Suprapubic skin (tissue), 4 donors: ENCODE measurements around the gene KLF13.

ENCODE experiments used
- CTCF ChIP-seq, 2 donors: fragments of 200-600 bp in 1 of 2; fragments of 450-650 bp in 1 of 2; sonication (generic) in 1 of 2; IDR thresholded peaks; one replicate each; pipeline ENCODE4 v1.5.1; 2016 to 2019; ENCODE audit warnings: antibody characterized with exemption in 2 of 2, mild to moderate bottlenecking in 1 of 2, moderate library complexity in 1 of 2
- EP300 ChIP-seq: sonication (generic); formaldehyde crosslinking; IDR thresholded peaks from one replicate; pipeline ENCODE4 v1.6.1; 2017; ENCODE audit warnings: antibody characterized with exemption
- POLR2A ChIP-seq, 2 donors: fragments of 450-650 bp; IDR thresholded peaks; one replicate each; pipeline ENCODE4 v1.6.1; 2017; ENCODE audit warnings: antibody characterized with exemption in 2 of 2, mild to moderate bottlenecking in 2 of 2, moderate library complexity in 2 of 2
- POLR2AphosphoS5 ChIP-seq, 3 donors: sonication (generic); formaldehyde crosslinking; IDR thresholded peaks; one replicate each; pipeline ENCODE4 v1.6.1; 2017; ENCODE audit warnings: antibody characterized with exemption in 3 of 3

DNA sequence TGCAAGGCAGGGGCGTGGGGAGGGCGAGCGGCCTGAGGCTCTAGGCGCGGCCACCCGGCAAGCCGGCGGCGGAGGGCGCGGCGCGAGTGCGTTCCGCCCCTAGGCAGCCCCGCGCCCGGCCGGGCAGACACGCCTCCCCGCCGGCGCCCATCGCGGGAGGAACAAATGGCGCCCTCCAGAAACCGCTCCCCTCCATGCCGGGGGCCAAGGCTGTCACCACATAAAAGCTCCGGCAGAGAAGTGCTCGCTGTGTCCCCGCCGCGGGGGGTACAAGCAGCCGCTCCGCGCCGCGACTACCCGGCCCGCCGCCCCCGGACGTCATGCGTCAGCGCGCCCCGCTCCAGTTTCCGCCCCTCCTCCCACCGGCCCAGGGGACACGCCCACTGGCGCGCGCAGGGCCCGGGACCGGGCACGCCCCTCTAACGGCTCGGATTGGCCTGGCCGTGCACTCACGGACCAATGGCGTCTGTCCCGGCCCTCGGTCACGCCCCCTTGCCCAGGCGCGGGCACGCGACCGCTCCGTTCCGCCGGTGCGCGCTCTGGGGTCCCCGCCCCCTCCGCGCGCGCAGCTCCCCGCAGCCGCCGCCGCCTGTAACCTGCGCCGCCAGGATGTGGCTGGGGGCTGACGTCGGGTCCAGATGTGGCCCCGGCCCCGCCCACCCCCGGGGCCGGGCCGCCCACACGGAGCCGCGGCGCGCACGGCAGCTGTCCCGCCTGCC is at the start of gene KLF13:
- TF ChIP-seq CTCF (IDR thresholded peaks at IDR 0.05) (no peak), POLR2AphosphoS5 (IDR thresholded peaks at IDR 0.05) (peak in 2 of 3 donors; percentile 78 to 89), POLR2A (IDR thresholded peaks at IDR 0.05) (peak; percentile 80 to 91), EP300 (no peak)
